NB4 (cell line): ENCODE results near the gene FMN1.

ENCODE experiments used
- CTCF ChIP-seq: IDR thresholded peaks from one replicate; pipeline ENCODE4 v1.5.1; 2012; ENCODE audit warnings: low read depth, low read length
- POLR2A ChIP-seq: IDR thresholded peaks from 2 replicates; pipeline ENCODE4 v1.6.1; 2011; ENCODE audit warnings: mild to moderate bottlenecking; ENCODE audit not compliant: insufficient read length; ENCODE audit errors: extremely low read depth

GRCh38 chr15:32803631-32804030 lies 390.9 kb downstream of the FMN1 start:
- TF ChIP-seq CTCF (no peak), POLR2A (no peak)
